AG10803 (cell line): Measurements from ENCODE around the gene DCANP1.
"Not testable (repeated sequence)": the region's sequence is repeated elsewhere in the genome, so short reads cannot be mapped to it uniquely, and the experiment has no call there.

ENCODE experiments used
- DNase-seq: peaks from one replicate; pipeline ENCODE4 v3.0.0; 2010; ENCODE audit warnings: low read depth
- H3K4me3 ChIP-seq: 2 replicates; pipeline ENCODE4 v1.5.1; 2011; ENCODE audit warnings: mild to moderate bottlenecking, low read length, control low read depth
- CTCF ChIP-seq: conservative IDR thresholded peaks from 2 replicates; pipeline ENCODE4 v1.5.1; 2011; ENCODE audit warnings: mild to moderate bottlenecking, low read length, control low read depth, inconsistent platforms

Gene DCANP1

GRCh38 chr5:135447298-135447929 lies at the start of gene DCANP1:
Gene DCANP1 (minus strand): TSS chr5:135447348. CDS start chr5:135447108, 240 bp downstream.
- no peak for DNase-seq
- H3K4me3 ChIP-seq: no peak within 1 kb of the TSS
- TF ChIP-seq CTCF: no peak

GRCh38 chr5:135495531-135495930 lies 48.4 kb upstream of the DCANP1 start:
- not testable (repeated sequence) for H3K4me3 ChIP-seq, DNase-seq

- DNase-seq: no peak
- TF ChIP-seq CTCF: no peak
- no peak overlapping the region for H3K4me3 ChIP-seq
Observed at GRCh38 chr5:135494196-135494595, 47.0 kb upstream of the DCANP1 start.

GRCh38 chr5:135493406-135494180 lies 46.4 kb upstream of the DCANP1 start:
- no peak for TF ChIP-seq CTCF
- H3K4me3 ChIP-seq: no peak overlapping the region
- DNase-seq: peak; percentile 94

- no peak for TF ChIP-seq CTCF
- DNase-seq: no peak
- no peak overlapping the region for H3K4me3 ChIP-seq
Observed at GRCh38 chr5:135492319-135492626, 45.1 kb upstream of the DCANP1 start.

- no peak for DNase-seq
- H3K4me3 ChIP-seq: no peak overlapping the region
- no peak for TF ChIP-seq CTCF
Observed at GRCh38 chr5:135491552-135492318, 44.6 kb upstream of the DCANP1 start.

- TF ChIP-seq CTCF: no peak
- H3K4me3 ChIP-seq: no peak overlapping the region
- no peak for DNase-seq
Observed at GRCh38 chr5:135491038-135491551, 43.9 kb upstream of the DCANP1 start.
